ENCODE results near the gene GATAD2A. TPM values are rescaled to one million over a fixed set of nuclear protein-coding genes. Genes with fewer than 3 reads are reported as not detected.

Gene GATAD2A
- total and polyA plus RNA-seq, 2 donors from 2014 or later = 18.0 to 91.0 TPM

DNA sequence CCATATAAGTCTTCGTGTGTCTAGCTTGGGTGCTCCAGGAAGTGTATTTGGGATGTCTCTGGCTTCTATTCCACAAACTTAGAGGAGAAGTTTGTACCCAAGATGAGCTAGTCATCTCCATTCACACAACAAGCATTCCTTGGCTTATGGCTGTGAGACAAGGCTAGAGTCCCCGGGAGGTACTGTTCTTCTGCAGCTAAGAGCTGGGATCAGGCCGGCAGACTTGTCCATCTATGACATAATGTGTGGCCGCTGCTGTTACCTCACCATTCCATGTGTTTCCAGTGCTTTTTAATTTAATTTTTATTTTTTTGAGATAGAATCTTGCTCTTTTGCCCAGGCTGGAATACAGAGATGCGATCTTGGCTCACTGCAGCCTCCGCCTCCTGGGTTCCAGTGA is 20.7 kb downstream of the GATAD2A start:
- Histone ChIP-seq H3K4me1 (ENCODE audit: control insufficient read depth in 2 of 3, insufficient read depth in 2 of 3, low read depth in 1 of 3, low read length in 3 of 3) (peaks cover 0 to 17% (median 13%) of the 10 kb centered on the region in 3 donors), H3K36me3 (ENCODE audit: control insufficient read depth in 2 of 3, insufficient read depth in 3 of 3, low read length in 3 of 3) (no peaks in the 10 kb centered on the region)
- no peak for FAIRE-seq

DNA sequence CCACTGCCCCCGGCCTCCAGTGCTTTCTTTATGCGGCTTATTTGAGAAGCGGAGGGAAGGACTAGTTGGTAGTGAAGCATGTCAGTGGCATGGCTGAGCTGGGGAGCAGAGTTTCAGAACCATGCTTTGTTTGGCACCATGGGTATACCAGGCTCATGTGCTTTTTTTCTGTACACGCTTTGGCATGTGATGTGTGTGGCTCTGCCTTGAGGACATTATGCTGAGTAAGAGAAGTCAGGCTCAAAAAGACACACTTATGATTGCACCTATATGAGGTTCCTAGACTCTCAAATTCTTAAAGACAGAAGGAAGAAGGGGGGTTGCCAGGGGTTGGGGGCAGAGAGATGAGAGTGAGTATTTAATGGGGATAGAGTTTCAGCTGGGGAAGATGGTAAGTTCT is 21.3 kb downstream of the GATAD2A start:
- no peak overlapping the region for H3K27ac ChIP-seq (ENCODE audit: low read depth in 2 of 2, low read length in 2 of 2)
- no peak overlapping the region for H3K9ac ChIP-seq (ENCODE audit: low read length in 3 of 3)
- intact Hi-C loops (cut with DNase I) = no loop called here
- peaks cover 0 to 14% (median 11%) of the 10 kb centered on the region in 3 donors for H3K4me1 ChIP-seq (ENCODE audit: control insufficient read depth in 2 of 3, insufficient read depth in 2 of 3, low read depth in 1 of 3, low read length in 3 of 3)
- no peak overlapping the region for H3K4me3 ChIP-seq (ENCODE audit: low read length in 3 of 3)
- TF ChIP-seq, protein P1, sequence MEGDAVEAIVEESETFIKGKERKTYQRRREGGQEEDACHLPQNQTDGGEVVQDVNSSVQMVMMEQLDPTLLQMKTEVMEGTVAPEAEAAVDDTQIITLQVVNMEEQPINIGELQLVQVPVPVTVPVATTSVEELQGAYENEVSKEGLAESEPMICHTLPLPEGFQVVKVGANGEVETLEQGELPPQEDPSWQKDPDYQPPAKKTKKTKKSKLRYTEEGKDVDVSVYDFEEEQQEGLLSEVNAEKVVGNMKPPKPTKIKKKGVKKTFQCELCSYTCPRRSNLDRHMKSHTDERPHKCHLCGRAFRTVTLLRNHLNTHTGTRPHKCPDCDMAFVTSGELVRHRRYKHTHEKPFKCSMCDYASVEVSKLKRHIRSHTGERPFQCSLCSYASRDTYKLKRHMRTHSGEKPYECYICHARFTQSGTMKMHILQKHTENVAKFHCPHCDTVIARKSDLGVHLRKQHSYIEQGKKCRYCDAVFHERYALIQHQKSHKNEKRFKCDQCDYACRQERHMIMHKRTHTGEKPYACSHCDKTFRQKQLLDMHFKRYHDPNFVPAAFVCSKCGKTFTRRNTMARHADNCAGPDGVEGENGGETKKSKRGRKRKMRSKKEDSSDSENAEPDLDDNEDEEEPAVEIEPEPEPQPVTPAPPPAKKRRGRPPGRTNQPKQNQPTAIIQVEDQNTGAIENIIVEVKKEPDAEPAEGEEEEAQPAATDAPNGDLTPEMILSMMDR (IDR thresholded peaks at IDR 0.05; ENCODE audit: borderline replicate concordance, extremely low read depth, insufficient read depth) = no peak
- no peaks in the 10 kb centered on the region for H3K27me3 ChIP-seq (ENCODE audit: control insufficient read depth, insufficient read depth, low read length)
- no peaks in the 10 kb centered on the region for H3K9me3 ChIP-seq (ENCODE audit: control insufficient read depth in 2 of 3, insufficient read depth in 1 of 3, low read length in 3 of 3)
- FAIRE-seq (no peak), DNase-seq (no peak)
- H3K36me3 ChIP-seq (ENCODE audit: control insufficient read depth in 2 of 3, insufficient read depth in 3 of 3, low read length in 3 of 3) = no peaks in the 10 kb centered on the region

More for the DNA sequence above, 20.7 kb downstream of the GATAD2A start:
- Histone ChIP-seq H3K27me3 (ENCODE audit: control insufficient read depth, insufficient read depth, low read length) (no peaks in the 10 kb centered on the region), H3K9ac (ENCODE audit: low read length in 3 of 3) (no peak overlapping the region), H3K4me3 (ENCODE audit: low read length in 3 of 3) (no peak overlapping the region), H3K27ac (ENCODE audit: low read depth in 2 of 2, low read length in 2 of 2) (no peak overlapping the region), H3K9me3 (ENCODE audit: control insufficient read depth in 2 of 3, insufficient read depth in 1 of 3, low read length in 3 of 3) (no peaks in the 10 kb centered on the region)
- intact Hi-C loops (cut with DNase I) = no loop called here
- DNase-seq = no peak
- TF ChIP-seq, protein P1 (IDR thresholded peaks at IDR 0.05; ENCODE audit: borderline replicate concordance, extremely low read depth, insufficient read depth) = no peak

DNA sequence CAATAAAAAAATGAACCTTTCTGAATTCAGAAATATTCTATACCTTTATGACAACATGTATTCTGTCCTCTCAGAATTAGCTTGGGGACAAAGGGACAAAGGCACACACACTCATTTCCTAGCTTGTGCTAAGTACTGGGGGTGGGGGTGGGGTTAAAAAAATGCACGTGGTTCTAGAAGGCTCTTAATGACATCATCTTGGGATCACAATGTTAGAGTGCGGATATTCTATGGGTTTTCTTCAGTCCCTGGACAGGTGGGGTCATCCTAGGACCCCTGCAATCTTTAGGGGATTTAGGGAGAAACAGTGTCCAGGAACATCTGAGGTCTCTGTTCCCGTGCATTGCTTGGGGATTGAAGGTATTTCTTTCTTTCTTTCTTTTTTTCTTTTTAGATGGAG is 21.8 kb downstream of the GATAD2A start:
- H3K27ac ChIP-seq (ENCODE audit: low read depth in 2 of 2, low read length in 2 of 2) = no peak overlapping the region
- intact Hi-C loops (cut with DNase I) = no loop called here
- H3K9me3 ChIP-seq (ENCODE audit: control insufficient read depth in 2 of 3, insufficient read depth in 1 of 3, low read length in 3 of 3) = no peaks in the 10 kb centered on the region
- peaks cover 0 to 14% (median 11%) of the 10 kb centered on the region in 3 donors for H3K4me1 ChIP-seq (ENCODE audit: control insufficient read depth in 2 of 3, insufficient read depth in 2 of 3, low read depth in 1 of 3, low read length in 3 of 3)
- TF ChIP-seq, protein P1 (IDR thresholded peaks at IDR 0.05; ENCODE audit: borderline replicate concordance, extremely low read depth, insufficient read depth) = no peak
- no peaks in the 10 kb centered on the region for H3K36me3 ChIP-seq (ENCODE audit: control insufficient read depth in 2 of 3, insufficient read depth in 3 of 3, low read length in 3 of 3)
- no peak overlapping the region for H3K9ac ChIP-seq (ENCODE audit: low read length in 3 of 3)
- H3K27me3 ChIP-seq (ENCODE audit: control insufficient read depth, insufficient read depth, low read length) = no peaks in the 10 kb centered on the region
- no peak overlapping the region for H3K4me3 ChIP-seq (ENCODE audit: low read length in 3 of 3)
- FAIRE-seq = no peak
- DNase-seq = no peak

DNA sequence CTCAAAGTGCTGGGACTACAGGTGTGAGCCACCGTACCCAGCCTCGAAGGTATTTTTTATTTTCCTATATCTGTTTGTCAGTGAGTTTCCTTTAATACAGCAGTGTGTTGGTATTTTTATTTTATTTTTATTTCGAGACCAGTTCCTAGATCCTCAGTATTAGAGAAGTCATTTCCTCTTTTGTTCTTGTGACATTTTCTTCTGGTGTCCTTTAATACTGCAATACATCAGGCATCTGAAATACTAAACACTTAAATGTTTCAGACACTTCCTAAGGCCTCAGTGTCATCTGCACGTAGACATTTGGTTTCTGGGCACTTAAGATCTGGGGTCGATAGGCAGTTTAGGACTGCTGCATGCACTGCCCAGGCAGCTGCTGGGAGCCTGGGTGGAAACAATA is 22.5 kb downstream of the GATAD2A start:
- no peaks in the 10 kb centered on the region for H3K9me3 ChIP-seq (ENCODE audit: control insufficient read depth in 2 of 3, insufficient read depth in 1 of 3, low read length in 3 of 3)
- H3K9ac ChIP-seq (ENCODE audit: low read length in 3 of 3) = no peak overlapping the region
- intact Hi-C loops (cut with DNase I) = no loop called here
- FAIRE-seq = no peak
- TF ChIP-seq, protein P1 (IDR thresholded peaks at IDR 0.05; ENCODE audit: borderline replicate concordance, extremely low read depth, insufficient read depth) = no peak
- H3K4me1 ChIP-seq (ENCODE audit: control insufficient read depth in 2 of 3, insufficient read depth in 2 of 3, low read depth in 1 of 3, low read length in 3 of 3) = peaks cover 0 to 15% (median 14%) of the 10 kb centered on the region in 3 donors
- no peak overlapping the region for H3K4me3 ChIP-seq (ENCODE audit: low read length in 3 of 3)
- no peak for DNase-seq
- H3K36me3 ChIP-seq (ENCODE audit: control insufficient read depth in 2 of 3, insufficient read depth in 3 of 3, low read length in 3 of 3) = no peaks in the 10 kb centered on the region
- H3K27me3 ChIP-seq (ENCODE audit: control insufficient read depth, insufficient read depth, low read length) = no peaks in the 10 kb centered on the region
- no peak overlapping the region for H3K27ac ChIP-seq (ENCODE audit: low read depth in 2 of 2, low read length in 2 of 2)

Measured in kidney (tissue), 14 donors.